OCI-LY7 (cell line): ENCODE data around the gene FBXO5. TPM values are rescaled to one million over a fixed set of nuclear protein-coding genes. Genes with fewer than 3 reads are reported as not detected.
A peak's percentile ranks its signal among the peaks of the same experiment; 100 is the strongest.

Experiments
- BruUV-seq: library from RNA; stranded (reverse); fragments of 400-500 nt; replicated peaks from 2 replicates; lab custom pipeline; 2021; lab: Mats Ljungman, UMichigan
- CTCF ChIA-PET: fragments of 300-600 bp; sonication (Branson Sonifier 250); formaldehyde crosslinking; loops from one replicate; lab custom pipeline; 2022; ENCODE audit warnings: antibody characterized with exemption; ENCODE audit not compliant: unreplicated experiment; lab: Charles Lee
- POLR2A ChIA-PET: fragments of 300-600 bp; sonication (Branson Sonifier 250); formaldehyde crosslinking; loops from one replicate; lab custom pipeline; 2022; ENCODE audit warnings: antibody characterized with exemption; lab: Charles Lee
- DNase-seq: peaks from one replicate; pipeline ENCODE4 v3.0.0-alpha.2; 2015; ENCODE audit warnings: low spot score
- H2AFZ ChIP-seq: fragments of 200-600 bp; sonication (generic), shearing (Covaris generic); 2 replicates; pipeline ENCODE4 v1.6.1; 2014; ENCODE audit warnings: mild to moderate bottlenecking, antibody characterized with exemption, low read length, moderate library complexity
- H3K27ac ChIP-seq: fragments of 200-600 bp; sonication (generic); 2 replicates; pipeline ENCODE4 v1.5.1; 2014; ENCODE audit warnings: mixed run types, low read depth, mild to moderate bottlenecking, moderate library complexity, low read length, inconsistent platforms; ENCODE audit not compliant: poor library complexity, severe bottlenecking
- H3K36me3 ChIP-seq: fragments of 200-600 bp; sonication (generic); 2 replicates; pipeline ENCODE4 v1.6.1; 2014; ENCODE audit warnings: mild to moderate bottlenecking, antibody characterized with exemption, low read length, moderate library complexity, mixed read lengths; ENCODE audit not compliant: insufficient read depth
- H3K4me1 ChIP-seq: fragments of 200-600 bp; sonication (generic); 2 replicates; pipeline ENCODE4 v1.5.1; 2014; ENCODE audit warnings: mild to moderate bottlenecking, low read length; ENCODE audit not compliant: insufficient read depth, poor library complexity, severe bottlenecking
- H3K4me2 ChIP-seq: fragments of 200-600 bp; sonication (generic); 2 replicates; pipeline ENCODE4 v1.6.1; 2014; ENCODE audit warnings: mild to moderate bottlenecking, low read length
- H3K4me3 ChIP-seq: fragments of 200-600 bp; sonication (generic); 2 replicates; pipeline ENCODE4 v1.5.1; 2014; ENCODE audit warnings: mild to moderate bottlenecking, low read depth, low read length; ENCODE audit not compliant: poor library complexity, severe bottlenecking
- H3K79me2 ChIP-seq: fragments of 200-600 bp; sonication (generic); 2 replicates; pipeline ENCODE4 v1.6.1; 2016; ENCODE audit warnings: low read depth, mild to moderate bottlenecking, low read length, moderate library complexity, mixed read lengths; ENCODE audit not compliant: insufficient read depth
- H3K9me2 ChIP-seq: fragments of 200-600 bp; sonication (generic); 2 replicates; pipeline ENCODE4 v1.6.1; 2016; ENCODE audit warnings: mild to moderate bottlenecking, low read length, mixed read lengths; ENCODE audit not compliant: insufficient read depth
- H3K9me3 ChIP-seq: fragments of 200-600 bp; sonication (generic); 2 replicates; pipeline ENCODE4 v1.6.1; 2014; ENCODE audit warnings: mild to moderate bottlenecking, mixed run types, low read length, mixed read lengths
- H4K20me1 ChIP-seq: fragments of 200-600 bp; sonication (generic); 2 replicates; pipeline ENCODE4 v1.6.1; 2014; ENCODE audit warnings: mild to moderate bottlenecking, antibody characterized with exemption, low read length, moderate library complexity, mixed read lengths; ENCODE audit not compliant: insufficient read depth
- EZH2phosphoT487 ChIP-seq: fragments of 200-600 bp; sonication (generic); IDR thresholded peaks from 2 replicates; pipeline ENCODE4 v1.6.1; 2018; ENCODE audit warnings: low read depth, borderline replicate concordance, mild to moderate bottlenecking, mixed run types, antibody characterized with exemption, low read length, moderate library complexity, mixed read lengths
- intact Hi-C: fragments of 100-400 bp; cut with micrococcal nuclease; formaldehyde crosslinking; loops from one replicate; pipeline ENCODE4 v1.10.0; 2022; ENCODE audit not compliant: unreplicated experiment
- total RNA-seq, 2 experiments: library from RNA; depleted of rRNA in 1 of 2; stranded (reverse); fragments of >200 nt in 1 of 2; shearing (Covaris generic) in 1 of 2; gene quantifications; 2 replicates each; pipeline ENCODE4 v1.2.3, GENCODE V29; 2014 to 2022
- TF ChIP-seq, protein P1 (sequence below): fragments of 200-600 bp; sonication (generic); conservative IDR thresholded peaks from 2 replicates; pipeline ENCODE4 v1.5.1; 2014; ENCODE audit warnings: mild to moderate bottlenecking, antibody characterized with exemption, low read length, moderate library complexity, mixed read lengths

Gene FBXO5
- total RNA-seq, 2 experiments from 2014 or later, result 53.2 to 68.0 TPM

DNA sequence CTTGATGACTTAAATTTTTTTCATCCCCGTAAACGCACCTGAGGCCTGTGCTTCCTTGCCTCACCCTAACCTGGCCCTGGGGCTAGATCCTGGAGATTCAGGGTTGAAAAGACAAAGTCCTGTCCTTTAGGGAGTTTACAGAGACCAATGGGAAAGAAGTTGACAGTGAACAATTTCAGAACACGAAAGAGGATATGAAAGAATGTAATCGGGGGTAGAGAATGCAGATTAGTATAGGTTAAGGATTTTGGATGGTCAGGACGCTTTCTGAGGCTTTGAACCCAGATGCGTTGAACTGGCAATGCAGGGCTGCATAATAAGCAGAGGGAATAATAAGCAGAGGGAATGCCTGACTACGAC is 1.7 kb upstream of the FBXO5 start:
- TF ChIP-seq, protein P1, sequence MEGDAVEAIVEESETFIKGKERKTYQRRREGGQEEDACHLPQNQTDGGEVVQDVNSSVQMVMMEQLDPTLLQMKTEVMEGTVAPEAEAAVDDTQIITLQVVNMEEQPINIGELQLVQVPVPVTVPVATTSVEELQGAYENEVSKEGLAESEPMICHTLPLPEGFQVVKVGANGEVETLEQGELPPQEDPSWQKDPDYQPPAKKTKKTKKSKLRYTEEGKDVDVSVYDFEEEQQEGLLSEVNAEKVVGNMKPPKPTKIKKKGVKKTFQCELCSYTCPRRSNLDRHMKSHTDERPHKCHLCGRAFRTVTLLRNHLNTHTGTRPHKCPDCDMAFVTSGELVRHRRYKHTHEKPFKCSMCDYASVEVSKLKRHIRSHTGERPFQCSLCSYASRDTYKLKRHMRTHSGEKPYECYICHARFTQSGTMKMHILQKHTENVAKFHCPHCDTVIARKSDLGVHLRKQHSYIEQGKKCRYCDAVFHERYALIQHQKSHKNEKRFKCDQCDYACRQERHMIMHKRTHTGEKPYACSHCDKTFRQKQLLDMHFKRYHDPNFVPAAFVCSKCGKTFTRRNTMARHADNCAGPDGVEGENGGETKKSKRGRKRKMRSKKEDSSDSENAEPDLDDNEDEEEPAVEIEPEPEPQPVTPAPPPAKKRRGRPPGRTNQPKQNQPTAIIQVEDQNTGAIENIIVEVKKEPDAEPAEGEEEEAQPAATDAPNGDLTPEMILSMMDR, result no peak
- no peak for TF ChIP-seq EZH2phosphoT487
- CTCF ChIA-PET, result no interaction called here
- Histone ChIP-seq H4K20me1 (peaks cover 20% of the 10 kb centered on the region), H3K9me2 (no peaks in the 10 kb centered on the region), H2AFZ (no peak overlapping the region; the same call in 1 of the 2 replicates), H3K4me3 (peak overlapping the region; percentile 98), H3K4me2 (peak overlapping the region; percentile 84), H3K4me1 (peaks cover 29% of the 10 kb centered on the region), H3K27ac (peak overlapping the region; percentile 87), H3K36me3 (peaks cover 52% of the 10 kb centered on the region), H3K9me3 (0 out of 2 replicates have a peak, but pooled peaks cover 4% of the 10 kb centered on the region), H3K79me2 (peaks cover 70% of the 10 kb centered on the region)
- peak; percentile 57 for DNase-seq
- POLR2A ChIA-PET, result interaction anchor here (0.6 to 3.5 kb wide), 8 partner anchors 11 to 799 kb away, joined by 3 to 40 read pairs (median 4); partner anchors contain the start of gene MTRF1L
- no TSS peak for BruUV-seq
- intact Hi-C loops, result loop anchor here (5.0 kb wide), 3 partner anchors 802 to 1592 kb away; partner anchors contain the start of genes RMND1 and ZBTB2

DNA sequence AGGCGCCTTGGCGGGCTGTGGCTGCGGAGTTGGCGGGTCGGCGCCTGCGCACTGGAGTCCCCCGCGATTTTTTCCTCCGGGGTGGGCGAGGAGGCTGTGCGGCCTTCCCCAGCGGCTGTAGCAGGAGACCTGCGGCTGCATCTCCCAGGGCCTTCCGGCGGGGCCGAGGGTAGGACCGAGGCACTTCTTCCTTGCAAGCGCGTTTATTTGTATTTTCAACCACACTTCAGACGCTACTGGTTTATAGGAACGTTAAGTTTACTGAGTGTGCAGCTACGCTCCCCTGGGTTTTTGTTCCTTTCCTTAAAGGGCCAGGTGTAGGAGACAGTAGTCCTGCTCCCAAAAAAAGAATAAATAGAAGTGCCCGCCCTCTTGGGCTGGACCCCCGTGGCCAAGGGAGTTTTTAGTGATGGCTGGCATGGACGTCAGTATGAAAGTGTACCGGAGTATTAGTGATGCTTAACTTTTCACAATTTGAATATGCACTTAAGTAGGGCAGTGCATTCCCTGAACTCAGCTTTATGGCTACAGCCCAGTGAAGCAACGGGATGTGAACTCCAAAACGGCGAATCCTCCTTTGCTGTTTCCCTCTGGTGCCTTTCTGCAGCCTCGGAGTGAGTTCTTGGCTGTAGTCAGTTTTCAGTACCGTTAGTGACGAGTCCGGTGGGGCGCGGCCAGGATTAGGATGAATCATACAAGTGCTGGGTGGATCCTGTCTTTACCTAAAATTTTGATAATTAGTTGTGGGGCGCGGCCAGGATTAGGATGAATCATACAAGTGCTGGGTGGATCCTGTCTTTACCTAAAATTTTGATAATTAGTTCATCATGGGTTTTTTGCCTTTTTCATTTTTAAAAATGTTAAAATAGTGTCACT is 1.0 kb upstream of the FBXO5 start:
- peak overlapping the region; percentile 87 for H3K27ac ChIP-seq
- H3K4me2 ChIP-seq, result peak overlapping the region; percentile 84
- peak overlapping the region; percentile 98 for H3K4me3 ChIP-seq
- DNase-seq, result peak; percentile 72
- peaks cover 35% of the 10 kb centered on the region for H3K4me1 ChIP-seq
- peaks cover 25% of the 10 kb centered on the region for H4K20me1 ChIP-seq
- intact Hi-C loops, result loop anchor here (2.0 to 5.0 kb wide), 6 partner anchors 19 to 1592 kb away; partner anchors contain the start of genes MTRF1L, RMND1 and ZBTB2
- TF ChIP-seq, protein P1, result no peak
- no peak for TF ChIP-seq EZH2phosphoT487
- ChIA-PET POLR2A (interaction anchor here (0.9 to 3.5 kb wide), 6 partner anchors 11 to 302 kb away, joined by 3 to 40 read pairs (median 4); partner anchors contain the start of gene MTRF1L), CTCF (no interaction called here)
- BruUV-seq, result TSS peak; percentile 81
- H3K9me3 ChIP-seq, result 0 out of 2 replicates have a peak, but pooled peaks cover 4% of the 10 kb centered on the region
- no peaks in the 10 kb centered on the region for H3K9me2 ChIP-seq
- H2AFZ ChIP-seq, result peak overlapping the region; percentile 32; the same call in 1 of the 2 replicates
- H3K36me3 ChIP-seq, result peaks cover 58% of the 10 kb centered on the region
- peaks cover 76% of the 10 kb centered on the region for H3K79me2 ChIP-seq
